EL (cell line): ENCODE results near the gene DUSP5.
A peak's percentile ranks its signal among the peaks of the same experiment; 100 is the strongest.
"Not testable (repeated sequence)": the region's sequence is repeated elsewhere in the genome, so short reads cannot be mapped to it uniquely, and the experiment has no call there.

Experiments
- DNase-seq: peaks from one replicate; pipeline ENCODE4 v3.0.0-alpha.2; 2016

Gene DUSP5

GRCh38 chr10:110523736-110524135 is 26.0 kb downstream of the DUSP5 start:
- DNase-seq, result no peak

GRCh38 chr10:110524179-110524858 is 26.6 kb downstream of the DUSP5 start:
- DNase-seq, result no peak

- no peak for DNase-seq
Measured at GRCh38 chr10:110524859-110525232, 27.1 kb downstream of the DUSP5 start.

- peak; percentile 81 for DNase-seq
Measured at GRCh38 chr10:110525349-110526260, 27.9 kb downstream of the DUSP5 start.

- DNase-seq, result peak; percentile 47
Measured at GRCh38 chr10:110527731-110528171, 30.0 kb downstream of the DUSP5 start.

- no peak for DNase-seq
Measured at GRCh38 chr10:110528224-110528996, 30.7 kb downstream of the DUSP5 start.

- peak; percentile 38 for DNase-seq
Measured at GRCh38 chr10:110528997-110529524, 31.4 kb downstream of the DUSP5 start.

GRCh38 chr10:110529596-110530011 is 31.9 kb downstream of the DUSP5 start:
- DNase-seq, result no peak

- DNase-seq, result peak; percentile 82
Measured at GRCh38 chr10:110530131-110530831, 32.6 kb downstream of the DUSP5 start.

- no peak for DNase-seq
Measured at GRCh38 chr10:110531687-110532086, 34.0 kb downstream of the DUSP5 start.

GRCh38 chr10:110532628-110533027 is 34.9 kb downstream of the DUSP5 start:
- DNase-seq, result not testable (repeated sequence)

- DNase-seq, result no peak
Measured at GRCh38 chr10:110533149-110533548, 35.4 kb downstream of the DUSP5 start.

- DNase-seq, result no peak
Measured at GRCh38 chr10:110534571-110534970, 36.9 kb downstream of the DUSP5 start.

GRCh38 chr10:110535958-110536891 is 38.5 kb downstream of the DUSP5 start:
- peak; percentile 87 for DNase-seq

GRCh38 chr10:110539091-110539490 is 41.4 kb downstream of the DUSP5 start:
- no peak for DNase-seq

- no peak for DNase-seq
Measured at GRCh38 chr10:110540031-110540430, 42.3 kb downstream of the DUSP5 start.

GRCh38 chr10:110544958-110545537 is 47.3 kb downstream of the DUSP5 start:
- no peak for DNase-seq

- no peak for DNase-seq
Measured at GRCh38 chr10:110546077-110546476, 48.4 kb downstream of the DUSP5 start.

- DNase-seq, result no peak
Measured at GRCh38 chr10:110546499-110547110, 48.9 kb downstream of the DUSP5 start.

- peak; percentile 67 for DNase-seq
Measured at GRCh38 chr10:110547139-110547761, 49.5 kb downstream of the DUSP5 start.
